Islet of Langerhans (tissue), 1 donor: ENCODE data around the gene HOXC13.

Experiments used
- FAIRE-seq: peaks from one replicate; lab custom pipeline; 2011; peaks lifted over from hg19 to GRCh38; lab: Jason Lieb, UNC

The HOXC13 gene

GRCh38 chr12:53995378-53996239 lies 57.0 kb downstream of the HOXC13 start:
- no peak for FAIRE-seq
